ENCODE results near the gene DOC2A. TPM values are rescaled to one million over a fixed set of nuclear protein-coding genes. Genes with fewer than 3 reads are reported as not detected.

The DOC2A gene
- polyA plus RNA-seq, 1 donor from 2014 or later = 7.3 TPM

GRCh38 chr16:30000735-30001631, 9.8 kb downstream of the DOC2A start:
- Histone ChIP-seq H3K4me3 (ENCODE audit: low read length) (no peak overlapping the region), H3K27me3 (ENCODE audit: insufficient read depth, low read depth, low read length) (no peaks in the 10 kb centered on the region), H3K36me3 (ENCODE audit: insufficient read depth, low read length) (no peaks in the 10 kb centered on the region), H3K9ac (ENCODE audit: low read length) (no peak overlapping the region), H3K27ac (ENCODE audit: low read length) (no peak overlapping the region), H2AFZ (ENCODE audit: low read depth, low read length) (no peak overlapping the region), H3F3A (ENCODE audit: insufficient read depth, low read length, poor library complexity, severe bottlenecking) (no peaks in the 10 kb centered on the region), H3K9me2 (ENCODE audit: insufficient read depth, low read length) (no peaks in the 10 kb centered on the region), H4K20me1 (ENCODE audit: insufficient read depth) (no peaks in the 10 kb centered on the region), H3K9me3 (ENCODE audit: low read length) (no peaks in the 10 kb centered on the region), H3K4me2 (ENCODE audit: low read length) (no peak overlapping the region), H3K79me2 (replicated peaks; ENCODE audit: insufficient read depth, low read length) (peaks cover 7% of the 10 kb centered on the region)
- no peak for TF ChIP-seq CTCF (IDR thresholded peaks at IDR 0.05; ENCODE audit: poor library complexity, severe bottlenecking)

- H3F3A ChIP-seq (ENCODE audit: insufficient read depth, low read length, poor library complexity, severe bottlenecking) = no peaks in the 10 kb centered on the region
- peaks cover 7% of the 10 kb centered on the region for H3K79me2 ChIP-seq (replicated peaks; ENCODE audit: insufficient read depth, low read length)
- H2AFZ ChIP-seq (ENCODE audit: low read depth, low read length) = no peak overlapping the region
- no peaks in the 10 kb centered on the region for H3K36me3 ChIP-seq (ENCODE audit: insufficient read depth, low read length)
- TF ChIP-seq SMC3 (conservative IDR thresholded peaks at IDR 0.05; ENCODE audit: poor library complexity) (no peak), POLR2AphosphoS5 (IDR thresholded peaks at IDR 0.05) (no peak), EZH2 (IDR thresholded peaks at IDR 0.05; ENCODE audit: borderline replicate concordance, insufficient read depth, low read length, poor library complexity, severe bottlenecking) (no peak), TAF1 (IDR thresholded peaks at IDR 0.05; ENCODE audit: low read depth) (no peak), MXI1 (conservative IDR thresholded peaks at IDR 0.05; ENCODE audit: poor library complexity, severe bottlenecking) (no peak), EP300 (conservative IDR thresholded peaks at IDR 0.05; ENCODE audit: poor library complexity, severe bottlenecking) (no peak), REST (IDR thresholded peaks at IDR 0.05; ENCODE audit: borderline replicate concordance) (no peak), CTCF (IDR thresholded peaks at IDR 0.05; ENCODE audit: poor library complexity, severe bottlenecking) (no peak), RAD21 (conservative IDR thresholded peaks at IDR 0.05) (no peak)
- H3K27me3 ChIP-seq (ENCODE audit: insufficient read depth, low read depth, low read length) = no peaks in the 10 kb centered on the region
- H3K9me3 ChIP-seq (ENCODE audit: low read length) = no peaks in the 10 kb centered on the region
- H3K9me2 ChIP-seq (ENCODE audit: insufficient read depth, low read length) = no peaks in the 10 kb centered on the region
- no peak overlapping the region for H3K4me2 ChIP-seq (ENCODE audit: low read length)
- no peaks in the 10 kb centered on the region for H4K20me1 ChIP-seq (ENCODE audit: insufficient read depth)
- H3K27ac ChIP-seq (ENCODE audit: low read length) = no peak overlapping the region
- no peak overlapping the region for H3K4me3 ChIP-seq (ENCODE audit: low read length)
- no peak overlapping the region for H3K9ac ChIP-seq (ENCODE audit: low read length)
These were observed 11.2 kb downstream of the DOC2A start for GRCh38 chr16:29999605-30000004.

All from neural cell (in vitro differentiated cells).